ENCODE results near the gene CCDC6.

Gene CCDC6

DNA sequence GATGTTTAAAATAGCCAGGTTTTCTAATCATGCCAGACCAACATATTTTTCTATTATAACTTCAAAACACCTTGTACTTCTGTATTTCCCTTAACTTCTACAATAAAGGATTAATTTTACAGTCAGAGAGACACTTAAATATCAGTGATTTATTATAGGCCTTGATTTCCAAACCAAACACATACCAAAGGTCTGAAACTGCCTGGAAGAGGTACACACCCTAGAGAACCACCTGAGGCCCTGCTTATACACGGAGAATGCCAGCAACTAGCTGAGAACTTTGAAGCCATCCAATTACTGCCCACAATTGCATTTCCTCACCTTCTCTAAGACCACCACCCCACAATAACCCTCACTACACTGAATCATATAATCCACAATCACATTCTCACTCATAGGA, 4.9 kb downstream of the CCDC6 start:
- no peak overlapping the region for H3K4me3 ChIP-seq (ENCODE audit: low read depth, low read length)
- TF ChIP-seq, protein P1, sequence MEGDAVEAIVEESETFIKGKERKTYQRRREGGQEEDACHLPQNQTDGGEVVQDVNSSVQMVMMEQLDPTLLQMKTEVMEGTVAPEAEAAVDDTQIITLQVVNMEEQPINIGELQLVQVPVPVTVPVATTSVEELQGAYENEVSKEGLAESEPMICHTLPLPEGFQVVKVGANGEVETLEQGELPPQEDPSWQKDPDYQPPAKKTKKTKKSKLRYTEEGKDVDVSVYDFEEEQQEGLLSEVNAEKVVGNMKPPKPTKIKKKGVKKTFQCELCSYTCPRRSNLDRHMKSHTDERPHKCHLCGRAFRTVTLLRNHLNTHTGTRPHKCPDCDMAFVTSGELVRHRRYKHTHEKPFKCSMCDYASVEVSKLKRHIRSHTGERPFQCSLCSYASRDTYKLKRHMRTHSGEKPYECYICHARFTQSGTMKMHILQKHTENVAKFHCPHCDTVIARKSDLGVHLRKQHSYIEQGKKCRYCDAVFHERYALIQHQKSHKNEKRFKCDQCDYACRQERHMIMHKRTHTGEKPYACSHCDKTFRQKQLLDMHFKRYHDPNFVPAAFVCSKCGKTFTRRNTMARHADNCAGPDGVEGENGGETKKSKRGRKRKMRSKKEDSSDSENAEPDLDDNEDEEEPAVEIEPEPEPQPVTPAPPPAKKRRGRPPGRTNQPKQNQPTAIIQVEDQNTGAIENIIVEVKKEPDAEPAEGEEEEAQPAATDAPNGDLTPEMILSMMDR (IDR thresholded peaks at IDR 0.05; ENCODE audit: borderline replicate concordance, insufficient read depth, low read depth, low read length) = no peak

DNA sequence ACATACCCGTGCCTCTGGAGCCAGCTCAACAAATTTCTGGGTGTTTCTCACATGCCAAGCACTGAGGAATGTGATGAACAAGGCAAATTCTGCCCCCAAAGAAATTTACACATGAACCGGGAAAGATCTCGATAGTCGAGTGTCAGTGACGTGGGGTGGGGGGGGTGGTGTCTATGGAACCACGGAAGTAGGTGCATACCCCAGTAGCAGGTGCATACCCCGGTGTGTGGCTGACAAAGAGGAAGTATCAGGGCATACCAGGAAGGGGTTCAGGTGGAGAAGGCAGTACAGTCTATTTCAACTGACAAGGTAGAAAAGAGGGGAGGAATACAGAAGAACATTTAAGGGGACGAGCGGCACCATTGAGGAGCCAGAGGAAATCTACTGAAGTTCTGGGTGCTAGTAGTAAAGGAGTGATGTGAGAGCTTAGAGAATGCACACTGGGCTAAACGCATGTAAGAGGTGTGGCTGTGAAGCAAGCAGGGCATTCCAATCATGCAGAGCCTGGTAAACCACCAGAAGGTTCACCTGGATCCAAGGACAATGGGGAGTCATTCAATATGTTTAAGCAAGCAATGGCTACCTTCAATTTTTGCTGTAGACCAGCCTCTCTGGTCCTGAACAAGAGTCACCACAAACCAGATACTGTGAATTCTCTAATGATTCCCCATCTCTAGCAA, 6.2 kb downstream of the CCDC6 start:
- no peak overlapping the region for H3K4me3 ChIP-seq (ENCODE audit: low read depth, low read length)
- TF ChIP-seq, protein P1 (IDR thresholded peaks at IDR 0.05; ENCODE audit: borderline replicate concordance, insufficient read depth, low read depth, low read length) = no peak

DNA sequence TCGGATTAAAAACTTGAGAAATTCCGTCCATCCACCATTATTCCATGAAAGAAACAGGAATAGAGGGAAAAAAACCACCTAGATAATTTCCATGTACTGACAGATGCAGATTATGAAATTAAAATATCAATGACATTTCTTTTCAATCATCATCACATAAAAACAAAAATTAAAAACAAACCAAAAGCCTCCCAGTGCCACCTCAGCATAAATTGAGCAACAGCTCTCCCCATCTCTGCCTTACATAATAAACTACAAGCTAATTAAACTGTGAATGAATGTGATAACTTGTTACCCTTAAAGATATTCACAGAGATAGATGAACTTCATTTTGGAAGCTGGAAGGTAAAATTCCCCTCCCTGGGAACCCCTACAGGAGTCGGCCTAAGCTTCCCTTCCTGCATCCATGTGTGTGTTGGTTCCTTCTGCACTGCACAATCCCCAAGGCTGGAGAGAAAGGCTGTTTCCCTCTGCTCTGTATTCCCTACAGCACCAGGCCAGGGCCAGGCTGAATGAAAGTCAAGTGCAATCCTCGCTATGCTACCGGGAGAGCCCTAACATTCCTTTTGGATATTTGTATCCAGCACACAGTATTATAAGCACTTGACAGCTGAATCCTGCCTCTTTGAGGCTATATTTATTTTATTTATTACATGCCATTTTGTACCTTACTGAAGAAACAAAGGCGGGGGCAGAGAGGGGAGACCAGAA, 8.1 kb downstream of the CCDC6 start:
- TF ChIP-seq, protein P1 (IDR thresholded peaks at IDR 0.05; ENCODE audit: borderline replicate concordance, insufficient read depth, low read depth, low read length) = no peak
- no peak overlapping the region for H3K4me3 ChIP-seq (ENCODE audit: low read depth, low read length)

DNA sequence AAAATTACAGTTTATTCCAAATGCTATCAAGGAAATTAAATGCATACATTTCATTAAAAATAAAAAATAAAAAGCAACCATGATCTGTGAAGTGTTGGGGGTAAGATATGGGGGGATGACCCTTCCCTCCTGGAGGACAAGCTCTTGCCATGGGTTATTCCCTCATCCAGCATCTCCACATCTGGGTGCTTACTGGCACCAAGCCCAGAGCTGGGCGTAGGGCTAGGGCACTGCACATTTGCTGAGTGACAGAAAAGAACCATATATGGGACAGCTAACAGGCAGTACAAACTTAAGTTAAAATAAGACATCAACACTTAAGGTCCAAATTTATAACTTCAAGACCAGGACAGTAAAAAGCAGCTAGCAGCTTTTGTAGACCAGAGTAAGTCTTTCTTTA, 10.2 kb downstream of the CCDC6 start:
- TF ChIP-seq, protein P1 (IDR thresholded peaks at IDR 0.05; ENCODE audit: borderline replicate concordance, insufficient read depth, low read depth, low read length) = no peak
- no peak overlapping the region for H3K4me3 ChIP-seq (ENCODE audit: low read depth, low read length)

DNA sequence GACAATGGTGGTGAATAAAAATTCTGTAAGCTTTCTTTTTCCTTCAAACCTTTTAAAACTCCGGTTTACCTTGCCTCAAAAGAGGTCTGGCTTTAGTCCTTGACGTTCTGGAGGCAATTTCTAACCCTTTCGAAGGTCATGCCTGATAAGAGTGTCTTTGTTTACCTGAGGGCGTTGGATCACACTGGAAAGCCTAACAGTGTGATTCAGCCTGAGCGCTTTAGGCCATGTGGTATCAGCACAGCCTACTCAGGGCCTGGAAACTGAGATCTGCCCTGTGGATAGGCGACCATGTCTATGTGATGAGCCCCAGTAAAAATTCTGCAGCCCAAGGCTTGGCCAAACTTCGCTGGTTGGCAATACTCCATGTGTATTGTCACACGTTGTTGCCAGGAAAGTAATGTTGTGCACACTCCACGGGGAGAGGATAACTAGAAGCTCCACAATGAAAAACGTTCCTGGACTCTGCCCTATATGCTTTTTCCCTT, 10.7 kb downstream of the CCDC6 start:
- TF ChIP-seq, protein P1 (IDR thresholded peaks at IDR 0.05; ENCODE audit: borderline replicate concordance, insufficient read depth, low read depth, low read length) = no peak
- no peak overlapping the region for H3K4me3 ChIP-seq (ENCODE audit: low read depth, low read length)

DNA sequence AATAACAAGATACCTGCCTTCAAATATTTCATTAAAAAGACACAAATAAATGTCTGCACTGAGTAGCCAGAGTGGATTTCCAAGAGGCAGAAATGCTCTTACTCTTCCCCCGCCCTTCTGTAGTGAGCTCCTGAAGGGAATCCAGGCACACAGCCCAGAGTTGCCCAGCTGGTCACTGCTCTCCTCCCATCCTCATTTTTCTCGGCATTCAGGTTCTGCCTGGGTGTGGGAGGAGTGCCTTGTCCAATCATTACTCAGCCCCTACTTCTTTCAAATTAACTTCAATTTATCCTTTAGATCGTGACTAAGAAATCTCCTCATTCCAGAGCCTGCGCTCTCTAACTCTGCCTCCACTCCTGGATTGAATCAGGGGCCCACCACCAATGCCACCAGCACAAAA, 12.2 kb downstream of the CCDC6 start:
- H3K4me3 ChIP-seq (ENCODE audit: low read depth, low read length) = no peak overlapping the region
- TF ChIP-seq, protein P1 (IDR thresholded peaks at IDR 0.05; ENCODE audit: borderline replicate concordance, insufficient read depth, low read depth, low read length) = no peak

DNA sequence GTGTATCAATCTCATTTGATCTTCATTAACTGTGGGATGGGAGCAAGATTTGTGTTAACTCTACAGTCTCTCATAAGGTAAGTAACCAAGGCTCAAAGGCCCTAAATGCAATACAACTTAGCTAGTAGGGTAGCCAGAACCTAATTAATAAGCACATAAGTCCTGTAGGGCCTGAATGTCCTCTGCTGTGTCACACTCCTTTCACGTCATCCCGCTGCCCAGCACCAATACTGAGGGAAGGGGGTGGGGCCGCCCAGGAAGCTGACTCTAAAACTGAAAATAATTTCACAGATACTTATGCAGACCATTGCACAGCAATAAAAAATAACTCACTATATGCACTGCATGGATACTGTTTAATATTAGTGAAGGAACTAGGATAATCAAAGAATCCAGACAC, 13.7 kb downstream of the CCDC6 start:
- TF ChIP-seq, protein P1 (IDR thresholded peaks at IDR 0.05; ENCODE audit: borderline replicate concordance, insufficient read depth, low read depth, low read length) = no peak
- H3K4me3 ChIP-seq (ENCODE audit: low read depth, low read length) = no peak overlapping the region

Measured in GM12875 (cell line).